Measurements from ENCODE around the gene C10orf53. TPM values are rescaled to one million over a fixed set of nuclear protein-coding genes. Genes with fewer than 3 reads are reported as not detected.

Gene C10orf53
- total RNA-seq, 1 donor from 2014 or later = not detected

GRCh38 chr10:49657606-49658005 is 21.8 kb upstream of the C10orf53 start:
- no peaks in the 10 kb centered on the region for H3K4me1 ChIP-seq
- TF ChIP-seq POLR2AphosphoS5 (IDR thresholded peaks at IDR 0.05; ENCODE audit: insufficient read depth in 1 of 2, low read depth in 1 of 2) = no peak
- TF ChIP-seq POLR2A (IDR thresholded peaks at IDR 0.05) = no peak
- TF ChIP-seq CTCF (IDR thresholded peaks at IDR 0.05) = no peak
- no peaks in the 10 kb centered on the region for H3K9me3 ChIP-seq
- intact Hi-C loops (cut with DNase I) = no loop called here
- no peaks in the 10 kb centered on the region for H3K36me3 ChIP-seq
- H3K4me3 ChIP-seq = no peak overlapping the region
- no peak for DNase-seq (ENCODE audit: extremely low spot score in 2 of 2)
- H3K27me3 ChIP-seq = no peaks in the 10 kb centered on the region
- no peak overlapping the region for H3K27ac ChIP-seq

GRCh38 chr10:49661140-49661856 is 18.2 kb upstream of the C10orf53 start:
- DNase-seq (ENCODE audit: extremely low spot score in 2 of 2) = peak in 1 of 2 donors; percentile 54
- intact Hi-C loops (cut with DNase I) = no loop called here
- H3K4me3 ChIP-seq = no peak overlapping the region
- H3K9me3 ChIP-seq = no peaks in the 10 kb centered on the region
- TF ChIP-seq POLR2A (IDR thresholded peaks at IDR 0.05) (no peak), POLR2AphosphoS5 (IDR thresholded peaks at IDR 0.05; ENCODE audit: insufficient read depth in 1 of 2, low read depth in 1 of 2) (no peak), CTCF (IDR thresholded peaks at IDR 0.05) (no peak)
- H3K4me1 ChIP-seq = no peaks in the 10 kb centered on the region
- H3K27me3 ChIP-seq = no peaks in the 10 kb centered on the region
- H3K36me3 ChIP-seq = no peaks in the 10 kb centered on the region
- H3K27ac ChIP-seq = no peak overlapping the region

- TF ChIP-seq CTCF (IDR thresholded peaks at IDR 0.05) (no peak), POLR2A (IDR thresholded peaks at IDR 0.05) (no peak), POLR2AphosphoS5 (IDR thresholded peaks at IDR 0.05; ENCODE audit: insufficient read depth in 1 of 2, low read depth in 1 of 2) (no peak)
- Histone ChIP-seq H3K4me3 (no peak overlapping the region), H3K27ac (no peak overlapping the region), H3K4me1 (no peaks in the 10 kb centered on the region), H3K27me3 (no peaks in the 10 kb centered on the region), H3K36me3 (no peaks in the 10 kb centered on the region), H3K9me3 (no peaks in the 10 kb centered on the region)
- intact Hi-C loops (cut with DNase I) = no loop called here
- DNase-seq (ENCODE audit: extremely low spot score in 2 of 2) = peak; percentile 67 to 94
Observed at GRCh38 chr10:49662169-49662830, 17.2 kb upstream of the C10orf53 start.

- Histone ChIP-seq H3K27ac (no peak overlapping the region), H3K4me1 (no peaks in the 10 kb centered on the region), H3K9me3 (no peaks in the 10 kb centered on the region), H3K27me3 (no peaks in the 10 kb centered on the region), H3K36me3 (no peaks in the 10 kb centered on the region), H3K4me3 (no peak overlapping the region)
- intact Hi-C loops (cut with DNase I) = no loop called here
- TF ChIP-seq CTCF (IDR thresholded peaks at IDR 0.05) = no peak
- no peak for TF ChIP-seq POLR2AphosphoS5 (IDR thresholded peaks at IDR 0.05; ENCODE audit: insufficient read depth in 1 of 2, low read depth in 1 of 2)
- no peak for TF ChIP-seq POLR2A (IDR thresholded peaks at IDR 0.05)
- peak in 1 of 2 donors; percentile 58 for DNase-seq (ENCODE audit: extremely low spot score in 2 of 2)
Observed at GRCh38 chr10:49663596-49663995, 15.9 kb upstream of the C10orf53 start.

Data from vagina (tissue), 2 donors.